Large intestine (tissue), 3 donors: ENCODE measurements around the gene RABIF. TPM values are rescaled to one million over a fixed set of nuclear protein-coding genes. Genes with fewer than 3 reads are reported as not detected.
"Not testable (repeated sequence)": the region's sequence is repeated elsewhere in the genome, so short reads cannot be mapped to it uniquely, and the experiment has no call there.

Source experiments
- DNase-seq, 2 donors: peaks; one replicate each; pipeline versions ENCODE4 v3.0.0 to v3.0.0-alpha.2; 2013
- H3K27ac ChIP-seq: one replicate; pipeline ENCODE4 v1.5.1; 2013; ENCODE audit warnings: low read length
- H3K27me3 ChIP-seq: 2 replicates; pipeline ENCODE4 v1.6.1; 2013; ENCODE audit warnings: low read length; ENCODE audit not compliant: control insufficient read depth, insufficient read depth
- H3K36me3 ChIP-seq: 2 replicates; pipeline ENCODE4 v1.6.1; 2013; ENCODE audit warnings: low read length; ENCODE audit not compliant: control insufficient read depth, insufficient read depth
- H3K4me1 ChIP-seq: one replicate; pipeline ENCODE4 v1.6.1; 2013; ENCODE audit warnings: low read length; ENCODE audit not compliant: control insufficient read depth, insufficient read depth
- H3K4me3 ChIP-seq: one replicate; pipeline ENCODE4 v1.5.1; 2013; ENCODE audit warnings: low read length
- H3K9me3 ChIP-seq: one replicate; pipeline ENCODE4 v1.6.1; 2013; ENCODE audit warnings: mild to moderate bottlenecking, low read depth, low read length, moderate library complexity; ENCODE audit not compliant: control insufficient read depth
- WGBS: methylation state at CpG from one replicate; pipeline ENCODE4 v1.1.5; 2013; ENCODE audit warnings: low lambda C conversion rate; ENCODE audit not compliant: insufficient coverage; 5-methylcytosine and 5-hydroxymethylcytosine counted together
- polyA plus RNA-seq: library from polyadenylated mRNA; unstranded; fragments of 120-200 nt; gene quantifications from one replicate; pipeline ENCODE4 v1.2.1, GENCODE V29; 2013

The RABIF gene
- polyA plus RNA-seq, 1 donor: 11.1 TPM

DNA sequence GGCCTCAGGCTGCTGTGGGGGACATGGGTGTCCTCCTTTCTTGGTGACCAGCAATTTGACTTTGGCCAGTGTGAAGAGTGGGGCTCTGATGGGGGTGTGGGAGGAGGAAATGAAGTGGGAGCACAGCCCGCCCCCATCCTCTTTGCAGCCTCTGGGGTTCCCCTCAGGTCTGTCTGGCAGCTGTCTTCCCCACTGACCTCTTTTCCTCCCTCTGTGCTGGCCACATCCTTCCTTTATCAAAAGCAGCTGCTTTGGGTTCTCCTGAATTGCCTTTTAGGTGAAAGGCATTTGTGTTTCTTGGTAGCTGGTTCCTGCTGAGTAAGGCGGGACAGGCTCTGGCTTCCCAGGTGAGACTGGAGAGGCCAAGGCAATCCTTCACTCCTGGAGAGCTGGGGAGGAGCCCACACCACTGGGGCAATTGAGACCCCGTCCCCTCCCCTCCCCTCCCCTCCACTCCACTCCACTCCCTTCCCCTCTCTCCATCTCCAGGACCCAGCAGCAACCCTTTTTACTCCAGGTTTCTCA lies 53.3 kb downstream of the RABIF start:
- DNase-seq: no peak
- no peaks in the 10 kb centered on the region for H3K27me3 ChIP-seq
- H3K4me1 ChIP-seq: peaks cover 3% of the 10 kb centered on the region
- H3K9me3 ChIP-seq: no peaks in the 10 kb centered on the region
- no peaks in the 10 kb centered on the region for H3K36me3 ChIP-seq
- no peak overlapping the region for H3K4me3 ChIP-seq
- H3K27ac ChIP-seq: no peak overlapping the region
- no CpG with 5 or more reads among the region's 3 CpGs for WGBS

- H3K9me3 ChIP-seq: no peaks in the 10 kb centered on the region
- H3K4me1 ChIP-seq: peaks cover 3% of the 10 kb centered on the region
- WGBS: no CpG with 5 or more reads among the region's 10 CpGs
- no peak overlapping the region for H3K27ac ChIP-seq
- DNase-seq: no peak
- no peaks in the 10 kb centered on the region for H3K36me3 ChIP-seq
- no peaks in the 10 kb centered on the region for H3K27me3 ChIP-seq
- H3K4me3 ChIP-seq: no peak overlapping the region
Measured at GRCh38 chr1:202834771-202835547, 54.0 kb downstream of the RABIF start.

- H3K27me3 ChIP-seq: no peaks in the 10 kb centered on the region
- no peaks in the 10 kb centered on the region for H3K36me3 ChIP-seq
- peaks cover under 1% of the 10 kb centered on the region for H3K4me1 ChIP-seq
- no peaks in the 10 kb centered on the region for H3K9me3 ChIP-seq
- no peak overlapping the region for H3K27ac ChIP-seq
- DNase-seq: no peak
- no CpG with 5 or more reads among the region's 3 CpGs for WGBS
- H3K4me3 ChIP-seq: no peak overlapping the region
Measured at GRCh38 chr1:202831906-202832305, 57.0 kb downstream of the RABIF start.

DNA sequence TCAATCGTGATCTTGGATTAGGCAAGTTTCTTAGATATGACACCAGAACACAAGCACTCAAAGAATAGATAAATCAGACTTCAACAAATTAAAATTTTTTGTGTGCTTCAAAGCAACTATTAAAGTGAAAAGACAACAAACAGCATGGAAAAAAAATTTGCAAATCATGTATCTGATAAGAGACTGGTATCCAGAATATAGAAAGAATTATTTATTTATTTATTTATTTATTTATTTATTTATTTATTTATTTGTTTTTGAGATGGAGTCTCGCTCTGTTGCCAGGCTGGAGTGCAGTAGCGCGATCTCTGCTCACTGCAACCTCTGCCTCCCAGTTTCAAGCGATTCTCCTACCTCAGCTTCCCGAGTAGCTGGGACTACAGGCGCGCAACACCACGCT lies 59.7 kb downstream of the RABIF start:
- WGBS: 97% methylated on average over 3 of the region's 9 CpGs
- H3K4me1 ChIP-seq, H3K27me3 ChIP-seq, DNase-seq, H3K36me3 ChIP-seq, H3K4me3 ChIP-seq, H3K9me3 ChIP-seq, H3K27ac ChIP-seq: not testable (repeated sequence)

Other genes starting within 250 kb of the RABIF start
- gene SYT2, start 178.7 kb downstream of the RABIF start, polyA plus RNA-seq: 1.4 TPM
- 39.7 TPM for gene KDM5B, start 80.7 kb downstream of the RABIF start, polyA plus RNA-seq
- 2.1 TPM for gene PCAT6, start 78.2 kb downstream of the RABIF start, polyA plus RNA-seq
- 25.9 TPM for gene KLHL12, start 38.1 kb upstream of the RABIF start, polyA plus RNA-seq
- gene ADIPOR1, start 69.2 kb upstream of the RABIF start, polyA plus RNA-seq: 73.8 TPM
- gene CYB5R1, start 78.1 kb upstream of the RABIF start, polyA plus RNA-seq: 32.1 TPM
- gene TMEM183A, start 118.2 kb upstream of the RABIF start, polyA plus RNA-seq: 58.8 TPM
- gene PPFIA4, start 137.3 kb upstream of the RABIF start, polyA plus RNA-seq: 4.1 TPM
- 0.66 TPM for gene MYOG, start 196.9 kb upstream of the RABIF start, polyA plus RNA-seq
- 0.55 TPM for gene ADORA1, start 238.6 kb upstream of the RABIF start, polyA plus RNA-seq